Measurements from ENCODE around the gene GAB4.
"Not testable (repeated sequence)": the region's sequence is repeated elsewhere in the genome, so short reads cannot be mapped to it uniquely, and the experiment has no call there.

Gene GAB4

DNA sequence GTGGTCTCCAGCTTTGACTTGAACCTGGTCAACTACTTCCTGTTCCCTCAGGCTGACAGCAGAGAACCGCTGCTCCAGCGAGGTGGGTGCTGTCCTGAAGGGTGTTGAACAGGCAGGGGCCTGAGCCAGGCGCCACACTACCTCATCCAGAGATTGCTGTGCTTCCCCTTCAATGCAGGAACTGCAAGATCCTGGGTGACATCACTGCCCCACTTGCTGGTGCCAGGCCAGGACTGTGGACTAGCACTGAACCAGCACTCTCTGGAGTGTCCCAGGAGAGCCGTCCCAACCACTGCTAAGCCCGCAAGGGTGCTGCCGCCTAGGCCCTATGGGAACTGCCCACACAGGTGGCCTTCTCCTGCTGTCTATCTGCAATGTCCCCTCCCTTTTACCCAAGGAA, 51.7 kb downstream of the GAB4 start:
- DNase-seq = no peak

GRCh38 chr22:16955678-16956210, 52.3 kb downstream of the GAB4 start:
- DNase-seq = no peak

DNA sequence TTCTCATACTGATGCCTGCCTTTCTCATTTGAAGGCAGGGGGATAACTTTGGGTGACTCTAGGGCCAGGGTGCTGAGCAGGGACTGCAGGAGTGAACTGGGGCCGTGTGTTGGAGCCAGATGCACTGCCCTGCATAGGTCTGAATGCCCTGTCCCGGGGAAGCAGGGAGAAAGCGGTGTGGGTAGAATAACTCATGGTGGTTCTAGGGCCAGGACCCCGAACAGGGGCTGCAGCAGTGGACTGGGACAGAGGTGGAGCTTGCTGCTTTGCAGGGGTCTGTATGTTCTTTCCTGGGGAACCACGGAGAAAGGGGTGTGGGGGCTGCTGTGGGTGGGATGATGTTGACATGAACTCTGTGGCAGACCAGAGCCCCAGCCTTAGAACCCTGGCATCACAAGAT, 52.9 kb downstream of the GAB4 start:
- DNase-seq = no peak

GRCh38 chr22:16954060-16954403, 54.0 kb downstream of the GAB4 start:
- no peak for DNase-seq

- DNase-seq = no peak
These were observed 54.6 kb downstream of the GAB4 start for GRCh38 chr22:16953206-16954059.

DNA sequence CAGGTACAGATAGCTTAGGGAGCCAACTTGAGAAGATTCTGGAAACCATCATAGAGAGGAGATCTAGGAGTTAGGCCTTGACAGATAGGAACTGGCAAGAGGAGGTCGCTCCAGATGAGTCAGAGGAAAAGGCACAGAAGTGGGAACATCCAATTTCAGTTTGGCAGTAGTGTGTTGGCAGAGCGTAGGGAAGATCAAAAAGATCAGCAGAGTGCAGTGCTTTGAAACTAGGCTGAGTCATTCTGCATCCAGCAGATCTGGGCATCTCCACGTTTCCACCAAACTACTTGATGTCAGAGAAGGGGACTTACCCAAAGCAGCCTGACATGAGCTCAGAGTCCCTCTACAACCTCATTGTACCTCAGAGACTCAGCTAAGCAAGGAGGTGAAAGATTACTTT, 58.5 kb downstream of the GAB4 start:
- no peak for DNase-seq

- no peak for DNase-seq
These were observed 70.2 kb downstream of the GAB4 start for GRCh38 chr22:16937811-16938210.

DNA sequence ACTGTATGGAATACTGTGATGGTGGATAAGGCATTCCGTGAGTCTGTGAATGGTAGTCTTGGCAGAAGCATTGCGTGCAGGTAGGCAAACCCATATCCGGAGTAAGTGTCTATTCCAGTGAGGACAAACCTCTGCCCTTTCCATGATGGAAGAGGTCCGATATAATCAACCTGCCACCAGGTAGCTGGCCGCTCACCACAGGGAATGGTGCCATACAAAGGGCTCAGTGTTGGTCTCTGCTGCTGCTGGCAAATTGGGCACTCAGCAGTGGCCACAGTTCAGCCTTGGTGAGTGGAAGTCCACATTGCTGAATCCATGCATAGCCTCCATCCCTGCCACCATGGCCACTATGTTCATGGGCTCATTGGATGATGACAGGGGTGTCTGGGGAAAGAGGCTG, 70.8 kb downstream of the GAB4 start:
- not testable (repeated sequence) for DNase-seq

- DNase-seq = no peak
These were observed 71.4 kb downstream of the GAB4 start for GRCh38 chr22:16936625-16937024.

DNA sequence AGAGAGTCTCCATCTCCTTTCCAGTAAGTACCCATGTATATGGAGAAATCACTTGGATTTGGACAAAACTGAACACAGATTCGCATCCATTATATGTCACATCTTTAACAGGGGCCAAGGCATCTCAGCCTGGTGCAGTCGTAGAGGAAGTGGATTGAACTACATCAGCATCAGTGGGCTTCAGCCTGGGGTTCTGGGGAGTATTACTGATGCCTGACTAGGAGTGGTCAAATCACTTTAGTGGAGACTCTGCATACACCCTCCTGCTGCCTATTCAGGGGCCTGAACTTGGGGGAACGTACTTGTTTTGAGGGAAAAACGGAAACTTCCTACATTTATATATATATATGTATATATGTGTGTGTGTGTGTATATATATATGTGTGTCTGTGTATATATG, 72.8 kb downstream of the GAB4 start:
- DNase-seq = no peak

- DNase-seq = no peak
These were observed 74.4 kb downstream of the GAB4 start for GRCh38 chr22:16933291-16934282.

DNA sequence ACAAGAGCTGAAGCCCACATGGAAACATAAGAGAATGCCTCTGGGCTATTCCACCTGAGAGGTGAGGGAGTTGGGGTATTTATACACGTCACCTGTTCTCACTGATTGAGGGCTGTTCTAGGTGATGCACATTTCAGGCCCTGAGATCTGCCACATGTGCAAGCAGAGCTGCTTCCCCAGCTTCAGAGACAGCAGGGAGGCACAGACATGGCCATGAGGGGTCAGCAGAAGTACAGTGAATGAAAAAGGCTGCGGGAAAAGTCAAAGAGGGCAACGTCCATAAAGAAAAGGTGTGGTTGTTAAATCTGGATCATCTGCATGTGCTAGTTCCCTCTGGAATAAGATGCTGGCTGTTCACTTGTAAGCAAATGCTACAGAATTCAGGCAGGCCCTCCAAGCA, 75.4 kb downstream of the GAB4 start:
- DNase-seq = no peak

GRCh38 chr22:16925407-16925966, 82.5 kb downstream of the GAB4 start:
- DNase-seq = no peak

GRCh38 chr22:16922706-16923105, 85.3 kb downstream of the GAB4 start:
- no peak for DNase-seq

DNA sequence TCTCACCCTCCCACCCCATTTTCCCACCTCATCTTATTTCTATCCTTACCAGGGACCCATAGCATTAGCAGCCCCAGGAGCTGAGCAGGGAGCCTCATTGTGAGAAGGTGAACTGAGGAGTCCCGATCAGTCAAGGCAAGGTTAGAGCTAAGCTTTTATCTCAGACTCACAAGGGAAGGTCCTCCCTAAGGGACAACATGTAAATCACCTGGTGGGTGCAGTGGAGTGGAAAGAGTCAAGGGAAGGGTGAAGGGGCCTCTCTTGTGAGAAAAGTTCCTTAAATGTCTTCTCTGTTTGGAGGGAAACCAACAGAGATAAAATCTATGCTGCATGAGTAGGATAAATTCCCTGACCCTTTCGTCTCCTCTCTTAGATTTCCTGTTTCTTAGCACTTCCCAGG, 85.9 kb downstream of the GAB4 start:
- DNase-seq = no peak

GRCh38 chr22:16917144-16918003, 90.6 kb downstream of the GAB4 start:
- DNase-seq = peak; percentile 44 to 47

GRCh38 chr22:16915701-16916100, 92.3 kb downstream of the GAB4 start:
- no peak for DNase-seq

DNA sequence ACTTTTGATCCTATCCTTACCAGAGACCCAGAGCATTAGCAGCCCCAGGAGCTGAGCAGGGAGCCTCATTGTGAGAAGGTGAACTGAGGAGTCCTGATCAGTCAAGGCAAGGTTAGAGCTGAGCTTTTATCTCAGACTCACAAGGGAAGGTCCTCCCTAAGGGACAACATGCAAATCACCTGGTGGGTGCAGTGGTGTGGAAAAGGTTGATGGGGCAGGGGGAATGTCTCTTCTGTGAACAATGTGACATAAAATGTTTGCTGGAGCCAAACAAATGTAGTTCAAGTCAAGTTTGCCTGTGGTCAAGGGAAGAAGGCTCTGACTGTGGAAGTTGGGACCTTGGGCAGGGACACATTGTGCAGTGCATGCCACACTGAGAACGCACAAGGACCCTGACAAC, 93.1 kb downstream of the GAB4 start:
- not testable (repeated sequence) for DNase-seq

DNA sequence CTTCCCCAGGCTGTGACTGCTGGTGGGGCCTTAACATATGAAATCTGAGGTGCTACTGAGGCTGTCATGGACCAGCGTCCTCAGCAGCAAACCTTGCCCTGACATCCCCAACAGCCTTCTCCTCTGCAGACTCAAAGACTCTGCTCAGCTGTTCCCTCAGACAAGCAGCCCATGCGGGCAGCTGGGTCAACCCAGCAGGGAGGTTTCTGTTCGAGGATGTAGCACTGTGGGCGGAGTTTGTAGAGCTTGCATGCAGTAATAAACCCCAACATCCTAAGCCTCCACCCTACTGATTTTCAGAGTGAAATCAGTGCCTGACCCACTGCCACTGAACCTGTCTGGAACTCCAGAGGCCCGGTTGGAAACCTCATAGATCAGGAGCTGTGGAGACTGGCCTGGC, 94.0 kb downstream of the GAB4 start:
- no peak for DNase-seq

GRCh38 chr22:16912281-16912680, 95.7 kb downstream of the GAB4 start:
- no peak for DNase-seq

Measured in activated CD4-positive, alpha-beta T cell treated with anti-CD3 and anti-CD28 coated beads, Interleukin-2, amount 50 U/mL, for 4 hours (primary cell).